ENCODE results near the gene TCL1A. TPM values are rescaled to one million over a fixed set of nuclear protein-coding genes. Genes with fewer than 3 reads are reported as not detected.

The TCL1A gene
- total and polyA plus RNA-seq, 10 of the 15 experiments (the other 5 are each of a cell fraction or from before 2014, with no cell fraction given): 5.9 to 283 (median 113) TPM

DNA sequence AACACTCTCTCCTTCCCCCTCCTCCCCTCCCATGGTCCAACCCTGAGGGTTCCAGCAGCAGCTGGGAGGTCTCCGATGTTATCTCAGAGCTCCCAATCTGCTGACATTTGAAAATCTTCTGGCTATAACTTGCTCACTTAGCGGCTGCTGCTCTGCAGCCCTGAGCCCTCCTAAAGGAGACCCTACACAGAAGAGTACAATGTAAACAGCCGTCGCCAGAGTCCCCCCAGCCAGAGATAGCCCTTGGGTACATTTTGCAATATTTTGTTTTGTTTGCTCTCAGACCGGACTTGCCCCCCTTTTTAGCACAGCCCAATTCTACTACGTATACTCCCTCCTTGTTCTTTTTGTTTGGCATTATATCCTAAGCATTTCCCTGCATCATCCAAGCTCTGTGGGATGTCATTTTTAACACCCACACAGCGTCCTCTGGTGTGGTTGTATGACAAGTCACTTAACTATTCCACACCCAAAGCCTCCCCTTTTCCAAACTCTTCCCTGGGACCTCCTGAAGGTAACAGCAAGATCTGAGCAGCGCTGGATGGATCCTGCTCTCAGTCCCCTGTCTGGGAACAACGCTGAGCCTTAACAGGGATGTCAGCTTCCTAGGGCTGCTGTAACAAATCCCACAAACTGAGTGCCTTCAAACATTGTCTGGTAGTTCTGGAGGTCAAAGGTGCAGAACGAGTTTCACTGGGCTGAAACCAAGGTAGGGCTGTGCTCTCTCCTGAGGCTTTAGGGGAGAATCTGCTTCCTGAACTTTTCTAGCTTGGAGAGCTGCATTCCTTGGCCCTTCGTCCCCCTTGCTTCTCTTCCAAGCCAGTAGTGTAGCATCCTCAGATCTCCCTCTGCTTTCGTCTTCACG is 53.0 kb downstream of the TCL1A start:
- H3K27ac ChIP-seq (ENCODE audit: control insufficient read depth, insufficient read depth): peak overlapping the region; percentile 82
- H3K4me1 ChIP-seq (ENCODE audit: control insufficient read depth, insufficient read depth, low read length): peaks cover 39% of the 10 kb centered on the region
- no peak overlapping the region for H2AFZ ChIP-seq (ENCODE audit: control insufficient read depth, low read depth, low read length)
- POLR2A ChIA-PET: interaction anchor here (0.6 kb wide), 1 partner anchor 602 kb away, joined by 4 read pairs; no protein-coding TSS in a partner anchor
- no peaks in the 10 kb centered on the region; a peak in 2 of 4 replicates for H3K27me3 ChIP-seq (replicated peaks in 1 of 2; ENCODE audit: control insufficient read depth in 2 of 2, insufficient read depth in 2 of 2, low read length in 1 of 2)
- SMC1A ChIA-PET (ENCODE audit: uncharacterized antibody, unreplicated experiment): interaction anchor here (1.0 to 2.0 kb wide), 6 partner anchors 13 to 101 kb away, joined by 3 to 8 read pairs (median 4); no protein-coding TSS in a partner anchor
- RAD21 ChIA-PET (ENCODE audit: unreplicated experiment): interaction anchor here (1.6 kb wide), 2 partner anchors 19 to 22 kb away, joined by 3 to 5 read pairs; no protein-coding TSS in a partner anchor
- DNase-seq (ENCODE audit: low read depth, low spot score) (no peak), ATAC-seq (no peak), FAIRE-seq (no peak)
- no peak overlapping the region for H3K4me3 ChIP-seq
- no peaks in the 10 kb centered on the region for H3K9me3 ChIP-seq (replicated peaks; ENCODE audit: control insufficient read depth, insufficient read depth, low read length)
- H3K9ac ChIP-seq (ENCODE audit: control insufficient read depth, insufficient read depth, low read length): peak overlapping the region; percentile 25; the same call in 1 of the 2 replicates
- intact Hi-C loops (cut with micrococcal nuclease; ENCODE audit: unreplicated experiment): loop anchor here (5.0 kb wide), 1 partner anchor 66 kb away; no protein-coding TSS in a partner anchor
- in situ Hi-C loops (cut with MboI): loop anchor here (25.0 kb wide), 1 partner anchor 1699 kb away; no protein-coding TSS in a partner anchor
- peak overlapping the region; percentile 67; the same call in 1 of the 2 replicates for H3K4me2 ChIP-seq (ENCODE audit: control insufficient read depth, insufficient read depth)
- WGBS (ENCODE audit: insufficient coverage, insufficient replicate concordance, low lambda C conversion rate, missing lambda C conversion rate): 59% methylated on average over 13 of the region's 13 CpGs
- CTCF ChIA-PET: interaction anchor here (0.7 to 7.4 kb wide), 5 partner anchors 10 to 141 kb away, joined by 3 to 98 read pairs (median 9); no protein-coding TSS in a partner anchor
- BruUV-seq (replicated peaks): no TSS peak
- no peaks in the 10 kb centered on the region for H4K20me1 ChIP-seq (ENCODE audit: control insufficient read depth, insufficient read depth)
- H3K36me3 ChIP-seq (ENCODE audit: control insufficient read depth in 2 of 2, insufficient read depth in 2 of 2, low read length in 1 of 2): no peaks in the 10 kb centered on the region
- no peaks in the 10 kb centered on the region for H3K79me2 ChIP-seq (ENCODE audit: control insufficient read depth, insufficient read depth, low read length)
- TF ChIP-seq, protein P1, sequence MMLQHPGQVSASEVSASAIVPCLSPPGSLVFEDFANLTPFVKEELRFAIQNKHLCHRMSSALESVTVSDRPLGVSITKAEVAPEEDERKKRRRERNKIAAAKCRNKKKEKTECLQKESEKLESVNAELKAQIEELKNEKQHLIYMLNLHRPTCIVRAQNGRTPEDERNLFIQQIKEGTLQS (IDR thresholded peaks at IDR 0.05; ENCODE audit: borderline replicate concordance, extremely low read depth, low read depth, low read length): no peak
- TF ChIP-seq, protein P2, sequence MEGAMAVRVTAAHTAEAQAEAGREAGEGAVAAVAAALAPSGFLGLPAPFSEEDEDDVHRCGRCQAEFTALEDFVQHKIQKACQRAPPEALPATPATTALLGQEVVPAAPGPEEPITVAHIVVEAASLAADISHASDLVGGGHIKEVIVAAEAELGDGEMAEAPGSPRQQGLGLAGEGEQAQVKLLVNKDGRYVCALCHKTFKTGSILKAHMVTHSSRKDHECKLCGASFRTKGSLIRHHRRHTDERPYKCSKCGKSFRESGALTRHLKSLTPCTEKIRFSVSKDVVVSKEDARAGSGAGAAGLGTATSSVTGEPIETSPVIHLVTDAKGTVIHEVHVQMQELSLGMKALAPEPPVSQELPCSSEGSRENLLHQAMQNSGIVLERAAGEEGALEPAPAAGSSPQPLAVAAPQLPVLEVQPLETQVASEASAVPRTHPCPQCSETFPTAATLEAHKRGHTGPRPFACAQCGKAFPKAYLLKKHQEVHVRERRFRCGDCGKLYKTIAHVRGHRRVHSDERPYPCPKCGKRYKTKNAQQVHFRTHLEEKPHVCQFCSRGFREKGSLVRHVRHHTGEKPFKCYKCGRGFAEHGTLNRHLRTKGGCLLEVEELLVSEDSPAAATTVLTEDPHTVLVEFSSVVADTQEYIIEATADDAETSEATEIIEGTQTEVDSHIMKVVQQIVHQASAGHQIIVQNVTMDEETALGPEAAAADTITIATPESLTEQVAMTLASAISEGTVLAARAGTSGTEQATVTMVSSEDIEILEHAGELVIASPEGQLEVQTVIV (IDR thresholded peaks at IDR 0.05; ENCODE audit: borderline replicate concordance, partially characterized antibody): no peak
- TF ChIP-seq, protein P3, sequence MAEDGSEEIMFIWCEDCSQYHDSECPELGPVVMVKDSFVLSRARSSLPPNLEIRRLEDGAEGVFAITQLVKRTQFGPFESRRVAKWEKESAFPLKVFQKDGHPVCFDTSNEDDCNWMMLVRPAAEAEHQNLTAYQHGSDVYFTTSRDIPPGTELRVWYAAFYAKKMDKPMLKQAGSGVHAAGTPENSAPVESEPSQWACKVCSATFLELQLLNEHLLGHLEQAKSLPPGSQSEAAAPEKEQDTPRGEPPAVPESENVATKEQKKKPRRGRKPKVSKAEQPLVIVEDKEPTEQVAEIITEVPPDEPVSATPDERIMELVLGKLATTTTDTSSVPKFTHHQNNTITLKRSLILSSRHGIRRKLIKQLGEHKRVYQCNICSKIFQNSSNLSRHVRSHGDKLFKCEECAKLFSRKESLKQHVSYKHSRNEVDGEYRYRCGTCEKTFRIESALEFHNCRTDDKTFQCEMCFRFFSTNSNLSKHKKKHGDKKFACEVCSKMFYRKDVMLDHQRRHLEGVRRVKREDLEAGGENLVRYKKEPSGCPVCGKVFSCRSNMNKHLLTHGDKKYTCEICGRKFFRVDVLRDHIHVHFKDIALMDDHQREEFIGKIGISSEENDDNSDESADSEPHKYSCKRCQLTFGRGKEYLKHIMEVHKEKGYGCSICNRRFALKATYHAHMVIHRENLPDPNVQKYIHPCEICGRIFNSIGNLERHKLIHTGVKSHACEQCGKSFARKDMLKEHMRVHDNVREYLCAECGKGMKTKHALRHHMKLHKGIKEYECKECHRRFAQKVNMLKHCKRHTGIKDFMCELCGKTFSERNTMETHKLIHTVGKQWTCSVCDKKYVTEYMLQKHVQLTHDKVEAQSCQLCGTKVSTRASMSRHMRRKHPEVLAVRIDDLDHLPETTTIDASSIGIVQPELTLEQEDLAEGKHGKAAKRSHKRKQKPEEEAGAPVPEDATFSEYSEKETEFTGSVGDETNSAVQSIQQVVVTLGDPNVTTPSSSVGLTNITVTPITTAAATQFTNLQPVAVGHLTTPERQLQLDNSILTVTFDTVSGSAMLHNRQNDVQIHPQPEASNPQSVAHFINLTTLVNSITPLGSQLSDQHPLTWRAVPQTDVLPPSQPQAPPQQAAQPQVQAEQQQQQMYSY (CRISPR knock-in tag; IDR thresholded peaks at IDR 0.05): no peak
- TF ChIP-seq, protein P4, sequence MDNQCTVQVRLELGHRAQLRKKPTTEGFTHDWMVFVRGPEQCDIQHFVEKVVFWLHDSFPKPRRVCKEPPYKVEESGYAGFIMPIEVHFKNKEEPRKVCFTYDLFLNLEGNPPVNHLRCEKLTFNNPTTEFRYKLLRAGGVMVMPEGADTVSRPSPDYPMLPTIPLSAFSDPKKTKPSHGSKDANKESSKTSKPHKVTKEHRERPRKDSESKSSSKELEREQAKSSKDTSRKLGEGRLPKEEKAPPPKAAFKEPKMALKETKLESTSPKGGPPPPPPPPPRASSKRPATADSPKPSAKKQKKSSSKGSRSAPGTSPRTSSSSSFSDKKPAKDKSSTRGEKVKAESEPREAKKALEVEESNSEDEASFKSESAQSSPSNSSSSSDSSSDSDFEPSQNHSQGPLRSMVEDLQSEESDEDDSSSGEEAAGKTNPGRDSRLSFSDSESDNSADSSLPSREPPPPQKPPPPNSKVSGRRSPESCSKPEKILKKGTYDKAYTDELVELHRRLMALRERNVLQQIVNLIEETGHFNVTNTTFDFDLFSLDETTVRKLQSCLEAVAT (IDR thresholded peaks at IDR 0.05): no peak
- no peak for TF ChIP-seq PAX5 (IDR thresholded peaks at IDR 0.05; ENCODE audit: borderline replicate concordance, low read depth, low read length)
- no peak for TF ChIP-seq EGR1 (IDR thresholded peaks at IDR 0.05; ENCODE audit: borderline replicate concordance in 1 of 2, low read depth in 2 of 2, low read length in 2 of 2)
- TF ChIP-seq, protein P5, sequence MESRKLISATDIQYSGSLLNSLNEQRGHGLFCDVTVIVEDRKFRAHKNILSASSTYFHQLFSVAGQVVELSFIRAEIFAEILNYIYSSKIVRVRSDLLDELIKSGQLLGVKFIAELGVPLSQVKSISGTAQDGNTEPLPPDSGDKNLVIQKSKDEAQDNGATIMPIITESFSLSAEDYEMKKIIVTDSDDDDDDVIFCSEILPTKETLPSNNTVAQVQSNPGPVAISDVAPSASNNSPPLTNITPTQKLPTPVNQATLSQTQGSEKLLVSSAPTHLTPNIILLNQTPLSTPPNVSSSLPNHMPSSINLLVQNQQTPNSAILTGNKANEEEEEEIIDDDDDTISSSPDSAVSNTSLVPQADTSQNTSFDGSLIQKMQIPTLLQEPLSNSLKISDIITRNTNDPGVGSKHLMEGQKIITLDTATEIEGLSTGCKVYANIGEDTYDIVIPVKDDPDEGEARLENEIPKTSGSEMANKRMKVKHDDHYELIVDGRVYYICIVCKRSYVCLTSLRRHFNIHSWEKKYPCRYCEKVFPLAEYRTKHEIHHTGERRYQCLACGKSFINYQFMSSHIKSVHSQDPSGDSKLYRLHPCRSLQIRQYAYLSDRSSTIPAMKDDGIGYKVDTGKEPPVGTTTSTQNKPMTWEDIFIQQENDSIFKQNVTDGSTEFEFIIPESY (IDR thresholded peaks at IDR 0.05): no peak
- no peak for TF ChIP-seq RAD51 (IDR thresholded peaks at IDR 0.05)
- no peak for TF ChIP-seq BMI1 (IDR thresholded peaks at IDR 0.05; ENCODE audit: borderline replicate concordance)
- TF ChIP-seq BRCA1 (IDR thresholded peaks at IDR 0.05; ENCODE audit: low read depth, low read length): no peak

Measured in GM12878 (cell line).